PC-3 (cell line): Measurements from ENCODE around the gene ZNFX1.

Experiments used
- CTCF ChIP-seq: fragments of 300-600 bp; sonication (generic); conservative IDR thresholded peaks from 2 replicates; pipeline ENCODE4 v1.5.1; 2017; ENCODE audit warnings: antibody characterized with exemption, low read depth, mild to moderate bottlenecking, low read length
- EZH2 ChIP-seq: fragments of 300-600 bp; sonication (generic); IDR thresholded peaks from one replicate; pipeline ENCODE4 v1.6.1; 2017; ENCODE audit warnings: antibody characterized with exemption, mild to moderate bottlenecking, low read length; ENCODE audit not compliant: unreplicated experiment
- EZH2phosphoT487 ChIP-seq: fragments of 300-600 bp; sonication (generic); IDR thresholded peaks from 2 replicates; pipeline ENCODE4 v1.6.1; 2018; ENCODE audit warnings: mild to moderate bottlenecking, antibody characterized with exemption, low read length, borderline replicate concordance

GRCh38 chr20:49199729-49200293 lies 78.0 kb downstream of the ZNFX1 start:
- no peak for TF ChIP-seq CTCF
- no peak for TF ChIP-seq EZH2phosphoT487
- TF ChIP-seq EZH2, result no peak
